Left renal cortex interstitium (tissue), 4 donors: Measurements from ENCODE around the gene BCL6B. TPM values are rescaled to one million over a fixed set of nuclear protein-coding genes. Genes with fewer than 3 reads are reported as not detected.

Experiments used
- DNase-seq, 4 donors: peaks; one replicate each; pipeline ENCODE4 v3.0.0-alpha.2; 2013; ENCODE audit warnings: low read depth in 4 of 4, low spot score in 2 of 4, missing footprints in 1 of 4
- polyA plus RNA-seq, 4 donors: library from polyadenylated mRNA; unstranded; fragments of 120-200 nt; gene quantifications; one replicate each; pipeline ENCODE4 v1.2.1, GENCODE V29; 2013; ENCODE audit not compliant: insufficient read length in 4 of 4

The BCL6B gene
- polyA plus RNA-seq, 4 donors: 21.3 to 27.0 (median 24.7) TPM

DNA sequence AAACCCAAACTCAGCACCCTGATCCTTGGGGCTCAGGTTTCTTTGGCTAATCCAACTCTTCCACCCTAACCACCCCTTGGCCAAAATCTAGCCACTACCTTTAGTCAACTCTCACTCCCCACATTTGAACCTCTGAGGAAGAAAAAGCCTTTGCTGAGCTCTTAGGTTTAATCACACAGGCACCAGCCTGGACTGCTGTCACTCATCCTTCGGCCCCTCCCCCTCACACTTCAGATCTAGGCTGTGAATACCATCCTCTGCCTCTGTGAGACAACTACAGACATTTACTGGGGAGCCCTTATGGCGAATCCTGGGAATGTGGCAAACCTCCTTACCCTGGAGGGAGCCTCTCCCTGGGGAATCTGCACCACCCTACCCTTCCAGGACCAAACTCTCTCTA lies 15.7 kb upstream of the BCL6B start:
- DNase-seq: no peak

DNA sequence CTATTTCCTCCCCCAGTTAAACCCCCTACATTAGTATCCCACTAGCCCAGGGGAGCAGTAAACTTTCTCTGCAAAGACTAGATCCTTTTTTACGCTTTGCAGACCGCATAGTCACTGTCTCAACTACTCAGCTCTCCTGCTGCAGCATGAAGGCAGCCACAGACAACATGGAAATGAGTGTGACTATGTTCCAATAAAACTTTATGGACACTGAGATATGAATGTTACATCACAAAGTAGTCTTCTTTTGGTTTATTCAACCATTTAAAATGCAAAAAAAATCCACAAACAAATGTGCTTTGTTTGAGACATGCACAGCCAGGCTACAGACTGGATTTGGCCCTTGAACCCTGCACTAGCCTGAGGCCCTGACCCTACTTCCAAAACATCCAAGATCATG lies 12.3 kb upstream of the BCL6B start:
- no peak for DNase-seq

DNA sequence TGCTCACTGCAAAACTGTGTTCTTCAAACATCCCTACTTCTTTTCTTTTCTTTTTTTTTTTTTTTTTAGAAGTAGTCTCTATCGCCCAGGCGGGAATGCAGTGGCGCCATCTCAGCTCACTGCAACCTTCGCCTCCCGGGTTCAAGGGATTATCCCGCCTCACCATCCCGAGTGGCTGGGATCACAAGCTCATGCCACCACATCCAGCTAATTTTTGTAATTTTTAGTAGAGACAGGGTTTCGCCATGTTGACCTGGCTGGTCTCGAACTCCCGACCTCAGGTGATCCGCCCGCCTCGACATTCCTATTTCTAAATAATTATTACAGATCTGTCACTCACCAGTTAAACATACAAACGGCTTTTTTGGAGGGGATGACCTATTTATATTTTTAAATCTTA lies 11.4 kb upstream of the BCL6B start:
- no peak for DNase-seq

DNA sequence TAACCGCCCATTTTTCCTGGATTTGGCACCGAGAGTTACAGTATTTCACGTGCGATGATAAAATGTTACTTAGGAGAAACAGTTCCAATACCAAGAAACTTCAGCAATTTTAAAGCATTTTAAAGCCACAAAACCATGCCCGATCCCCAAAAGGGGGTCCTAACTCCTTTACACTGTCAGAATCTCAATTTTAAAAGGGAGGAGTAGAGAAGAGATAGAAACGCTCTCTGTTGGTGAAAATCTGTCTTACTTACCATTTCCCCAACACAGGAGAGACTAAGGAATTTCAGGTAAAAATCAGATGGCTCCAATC lies 11.0 kb upstream of the BCL6B start:
- DNase-seq: no peak

DNA sequence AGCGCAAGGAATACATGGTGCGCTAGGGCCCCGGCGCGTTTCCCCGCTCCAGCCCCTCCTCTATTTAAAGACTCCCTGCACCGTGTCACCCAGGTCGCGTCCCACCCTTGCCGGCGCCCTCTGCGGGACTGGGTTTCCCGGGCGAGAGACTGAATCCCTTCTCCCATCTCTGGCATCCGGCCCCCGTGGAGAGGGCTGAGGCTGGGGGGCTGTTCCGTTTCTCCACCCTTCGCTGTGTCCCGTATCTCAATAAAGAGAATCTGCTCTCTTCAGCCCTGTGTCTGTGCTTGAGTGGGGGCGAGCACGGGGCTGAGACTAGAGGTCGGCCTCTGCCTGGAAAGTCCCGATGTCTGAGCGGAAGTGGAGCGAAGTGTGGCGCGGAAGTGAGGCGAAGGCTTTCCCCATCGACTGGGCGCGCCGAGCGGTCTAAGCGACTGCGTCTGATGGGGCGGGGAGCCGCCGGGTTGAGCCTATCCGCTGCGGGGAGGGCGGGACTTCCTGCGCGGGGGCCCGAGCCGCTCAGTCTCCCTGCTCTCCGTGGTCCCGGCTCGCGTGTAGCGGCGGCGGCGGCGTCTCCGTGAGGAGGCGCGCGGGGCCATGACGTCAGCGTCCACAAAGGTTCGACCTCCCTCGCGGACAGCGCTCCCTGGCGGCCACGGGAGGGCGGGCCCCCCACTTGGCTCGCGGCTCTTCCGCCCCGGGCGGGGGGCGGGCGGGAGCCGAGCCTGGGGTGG lies 8.4 kb upstream of the BCL6B start:
- peak in 3 of 4 donors; percentile 84 to 88 (median 85) for DNase-seq

DNA sequence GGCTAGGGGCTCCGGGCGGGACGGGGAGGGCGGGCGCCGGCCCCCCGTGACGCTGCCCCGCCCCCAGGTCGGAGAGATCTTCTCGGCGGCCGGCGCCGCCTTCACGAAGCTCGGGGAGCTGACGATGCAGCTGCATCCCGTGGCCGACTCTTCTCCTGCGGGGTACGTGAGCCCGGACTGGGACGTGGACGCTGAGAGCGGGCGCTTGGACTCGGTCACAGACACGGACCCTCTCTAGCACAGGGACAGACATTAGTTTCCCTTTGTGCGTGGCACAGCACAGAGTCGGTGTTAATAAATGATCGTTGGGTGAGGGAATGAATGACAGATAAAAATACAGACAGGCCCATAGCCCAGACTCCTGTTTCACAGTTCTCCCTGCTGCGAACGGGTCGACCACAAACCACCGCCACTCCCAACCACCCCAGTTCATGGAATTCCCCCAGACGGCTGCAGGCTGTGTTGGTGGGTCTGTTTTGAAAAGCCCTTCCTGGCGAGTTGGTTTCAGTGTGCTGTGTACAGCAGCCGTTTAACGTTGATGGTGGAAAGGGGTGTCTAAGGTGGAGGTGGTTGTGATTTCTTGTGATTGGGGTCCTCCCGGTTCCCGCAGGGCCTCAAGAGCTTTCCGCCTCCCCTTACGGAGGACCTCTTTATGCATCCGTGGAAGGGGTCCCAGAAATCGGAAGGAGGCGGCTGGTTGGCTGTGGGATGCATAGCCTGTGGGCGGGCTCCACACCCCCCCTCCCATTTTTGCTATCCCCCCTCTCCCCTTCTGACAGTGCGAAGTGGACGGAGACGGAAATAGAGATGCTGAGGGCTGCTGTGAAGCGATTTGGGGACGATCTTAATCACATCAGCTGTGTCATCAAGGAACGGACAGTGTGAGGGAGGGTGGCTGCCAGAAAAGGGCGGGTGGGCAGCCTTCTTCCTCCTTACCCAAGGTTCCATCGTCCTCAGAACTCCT lies 7.6 kb upstream of the BCL6B start:
- DNase-seq: no peak

DNA sequence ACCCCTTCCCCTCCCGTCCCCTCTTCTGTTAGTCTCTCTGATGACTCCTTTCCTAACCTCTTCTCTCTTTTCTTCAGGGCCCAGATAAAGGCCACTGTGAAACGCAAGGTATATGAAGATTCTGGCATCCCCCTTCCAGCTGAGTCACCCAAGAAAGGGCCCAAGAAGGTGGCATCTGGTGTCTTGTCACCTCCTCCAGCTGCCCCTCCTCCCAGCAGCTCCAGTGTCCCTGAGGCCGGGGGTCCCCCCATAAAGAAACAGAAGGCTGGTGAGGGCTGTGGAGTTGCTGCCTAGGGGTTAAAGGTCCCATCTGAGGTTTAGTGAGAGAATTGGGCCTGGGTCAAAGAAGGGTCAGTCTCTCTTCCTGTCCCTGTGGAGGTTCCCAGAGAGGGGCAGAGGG lies 6.4 kb upstream of the BCL6B start:
- no peak for DNase-seq

DNA sequence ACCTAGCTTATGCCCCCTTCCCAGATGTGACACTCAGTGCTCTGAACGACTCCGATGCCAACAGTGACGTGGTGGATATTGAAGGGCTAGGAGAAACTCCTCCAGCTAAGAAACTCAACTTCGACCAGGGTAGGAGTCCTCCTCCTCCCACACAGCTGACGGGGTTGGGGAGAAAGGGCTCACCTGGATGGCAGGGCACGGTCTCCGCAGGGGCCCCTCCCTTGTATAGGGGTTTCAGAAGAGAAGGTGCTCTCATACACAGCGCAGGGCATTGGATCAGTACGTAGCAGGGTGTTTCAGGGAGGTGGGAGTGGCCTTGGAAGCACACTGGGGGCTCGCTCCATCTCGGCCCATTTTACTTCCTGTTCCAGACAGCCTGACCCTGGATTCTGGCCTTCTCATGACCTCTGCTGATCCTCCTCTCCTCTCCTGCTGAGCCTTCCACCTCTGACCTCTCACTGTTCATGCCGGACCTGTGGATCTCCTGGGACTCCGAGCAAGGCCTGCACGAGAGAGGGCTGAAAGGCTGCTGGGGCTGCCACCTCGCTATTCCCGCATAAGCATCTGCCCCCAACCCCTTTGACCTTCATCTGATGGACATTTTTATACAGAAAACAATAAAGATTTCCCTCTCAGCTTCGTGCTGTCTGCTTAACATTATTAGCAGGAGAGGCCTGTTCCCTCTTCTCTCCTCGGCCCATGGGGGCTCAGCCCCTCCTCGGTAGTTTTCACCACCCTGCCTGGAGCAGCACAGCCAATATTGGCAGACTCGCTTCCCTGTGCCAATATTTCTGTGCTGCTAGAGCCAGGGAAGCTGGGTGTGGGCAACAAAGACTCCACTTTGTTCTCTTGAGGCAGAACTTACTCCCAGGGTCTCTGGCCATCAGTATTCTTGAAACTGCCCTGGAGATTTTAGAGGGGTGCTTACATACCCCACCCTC lies 5.7 kb upstream of the BCL6B start:
- DNase-seq: no peak

DNA sequence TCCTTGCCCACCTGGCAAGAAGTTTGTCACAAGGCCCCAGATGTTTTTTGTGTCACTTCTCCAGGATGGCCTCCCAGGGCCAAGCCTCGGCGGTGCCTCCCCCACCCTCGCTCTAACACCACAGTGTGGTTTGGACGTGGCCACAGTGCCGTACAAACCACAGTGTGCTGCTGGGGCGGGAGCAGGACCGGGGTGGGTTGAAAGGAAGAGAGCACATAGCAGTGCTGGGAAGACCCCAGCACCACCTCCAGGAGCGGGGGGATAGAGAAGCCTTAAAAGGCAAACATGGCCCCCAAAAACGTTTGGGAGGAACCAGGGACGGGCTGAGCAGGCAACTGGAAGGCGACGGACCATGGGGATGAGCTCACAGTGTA lies 5.0 kb upstream of the BCL6B start:
- DNase-seq: no peak

DNA sequence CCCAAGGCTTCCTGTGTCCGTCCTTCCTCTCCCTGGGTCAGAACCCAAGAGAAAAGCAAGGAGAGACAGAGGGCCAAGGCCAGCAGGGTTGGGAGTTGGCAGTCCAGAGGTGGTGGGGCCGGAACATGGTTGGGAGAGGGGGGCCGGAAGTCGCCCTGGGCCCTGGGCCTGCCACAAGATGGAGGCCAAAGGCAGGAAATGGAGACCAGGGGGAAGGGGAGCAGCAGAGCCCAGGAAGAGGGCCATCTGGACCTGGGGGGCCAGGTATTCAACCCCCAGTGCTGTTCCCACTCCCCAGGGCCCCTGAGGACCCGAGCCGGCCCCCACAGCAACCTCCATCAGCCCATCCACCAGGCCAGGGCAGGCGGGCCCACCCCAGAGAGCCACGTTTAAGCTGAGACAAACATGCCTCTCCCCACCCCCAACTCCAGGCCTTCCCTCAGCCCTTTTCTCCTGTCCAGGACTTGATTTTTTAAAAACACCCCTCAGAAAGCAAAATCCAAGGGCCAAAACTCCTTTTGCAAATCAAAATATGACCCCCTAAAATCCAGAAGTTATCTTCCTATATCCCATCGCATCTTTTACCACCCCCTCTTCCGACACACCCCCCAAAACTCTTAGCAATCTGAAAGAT lies 4.4 kb upstream of the BCL6B start:
- DNase-seq: no peak

DNA sequence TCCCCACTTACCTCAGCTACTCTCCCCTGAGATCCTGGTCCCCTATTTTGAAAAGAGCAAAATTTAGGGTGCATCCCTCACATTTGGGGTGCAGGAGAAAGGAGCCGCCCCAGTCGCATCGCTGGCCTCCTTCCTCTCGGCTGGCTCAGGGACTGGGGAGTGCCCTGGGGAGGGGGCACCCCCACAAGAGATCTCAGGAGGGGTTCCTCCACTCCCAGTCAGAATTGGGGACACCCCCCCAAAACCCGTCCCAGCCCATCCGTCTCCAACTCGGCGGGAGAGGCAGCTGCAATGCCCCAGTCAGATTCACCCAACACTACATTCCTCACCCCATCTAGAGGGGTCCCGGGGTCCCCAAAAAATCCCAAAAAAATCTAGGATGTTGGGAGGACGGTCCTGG lies 3.5 kb upstream of the BCL6B start:
- DNase-seq: no peak

DNA sequence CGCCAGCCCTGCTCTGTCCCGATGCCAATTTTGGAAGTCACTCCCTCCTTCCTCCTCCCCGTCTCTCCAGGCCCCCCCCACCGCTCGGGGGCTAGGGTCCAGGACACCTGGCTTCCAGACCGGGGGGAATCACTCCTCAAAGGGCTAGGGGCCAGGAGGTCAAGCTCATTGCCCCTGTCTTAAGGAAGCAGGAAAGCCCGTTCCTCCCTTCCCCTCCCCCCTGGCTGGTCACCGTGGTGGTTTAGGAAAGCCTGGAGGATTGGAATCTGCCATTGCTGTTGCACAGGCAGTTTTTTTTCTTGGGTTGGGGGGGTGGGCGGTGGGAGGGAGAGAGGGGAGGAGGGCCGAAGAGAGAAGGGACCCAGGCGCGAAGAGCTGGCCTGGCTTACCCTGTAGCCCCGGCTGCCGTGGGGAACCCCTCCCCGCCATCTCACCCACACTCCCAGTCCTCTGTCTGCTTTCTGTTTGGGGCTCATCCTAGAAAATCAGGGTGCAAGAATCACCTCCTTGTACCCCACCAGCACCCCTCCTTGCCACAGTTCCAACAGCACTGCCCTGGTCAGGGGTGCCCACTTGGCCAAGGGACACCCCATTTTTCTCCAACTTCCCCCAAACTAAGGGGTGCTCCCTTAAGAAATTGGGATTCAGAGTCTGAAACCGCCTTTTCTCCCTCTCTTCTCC lies 2.9 kb upstream of the BCL6B start:
- DNase-seq: no peak

DNA sequence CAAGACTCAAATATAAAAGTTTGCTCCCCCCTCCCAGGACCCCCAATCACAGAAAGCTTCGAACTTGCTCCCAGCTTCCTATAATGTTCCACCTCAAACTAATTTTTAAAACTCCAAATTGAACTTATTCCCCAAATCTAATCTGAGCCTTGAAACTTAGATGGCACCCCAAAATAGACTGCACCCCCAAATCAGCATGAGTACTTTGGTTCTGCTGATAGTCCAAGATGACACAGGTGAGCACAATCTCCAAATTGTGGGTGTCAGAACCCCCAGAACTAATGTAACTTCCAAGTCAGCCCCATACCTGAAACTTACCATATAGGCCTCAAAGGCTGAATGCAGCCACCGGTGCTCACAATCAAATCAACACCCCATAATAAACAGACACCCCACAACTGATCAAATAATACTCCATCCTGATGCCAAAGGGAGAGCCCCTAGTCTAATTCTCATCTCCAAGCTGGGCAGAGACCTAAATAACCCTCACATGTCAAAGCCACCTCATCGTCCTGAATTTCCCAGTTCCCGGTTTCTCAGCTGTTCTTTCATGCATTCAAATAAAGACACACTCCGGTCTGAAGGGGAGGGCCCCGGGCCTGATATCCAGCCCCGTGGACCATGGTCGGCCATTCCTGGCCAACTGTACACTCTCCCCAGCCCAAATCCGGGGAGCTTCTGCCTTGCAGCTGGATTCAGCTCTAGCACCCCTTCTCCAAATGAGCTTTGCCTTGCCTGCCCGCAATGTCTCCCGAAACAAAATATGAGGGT lies 1.8 kb upstream of the BCL6B start:
- no peak for DNase-seq

DNA sequence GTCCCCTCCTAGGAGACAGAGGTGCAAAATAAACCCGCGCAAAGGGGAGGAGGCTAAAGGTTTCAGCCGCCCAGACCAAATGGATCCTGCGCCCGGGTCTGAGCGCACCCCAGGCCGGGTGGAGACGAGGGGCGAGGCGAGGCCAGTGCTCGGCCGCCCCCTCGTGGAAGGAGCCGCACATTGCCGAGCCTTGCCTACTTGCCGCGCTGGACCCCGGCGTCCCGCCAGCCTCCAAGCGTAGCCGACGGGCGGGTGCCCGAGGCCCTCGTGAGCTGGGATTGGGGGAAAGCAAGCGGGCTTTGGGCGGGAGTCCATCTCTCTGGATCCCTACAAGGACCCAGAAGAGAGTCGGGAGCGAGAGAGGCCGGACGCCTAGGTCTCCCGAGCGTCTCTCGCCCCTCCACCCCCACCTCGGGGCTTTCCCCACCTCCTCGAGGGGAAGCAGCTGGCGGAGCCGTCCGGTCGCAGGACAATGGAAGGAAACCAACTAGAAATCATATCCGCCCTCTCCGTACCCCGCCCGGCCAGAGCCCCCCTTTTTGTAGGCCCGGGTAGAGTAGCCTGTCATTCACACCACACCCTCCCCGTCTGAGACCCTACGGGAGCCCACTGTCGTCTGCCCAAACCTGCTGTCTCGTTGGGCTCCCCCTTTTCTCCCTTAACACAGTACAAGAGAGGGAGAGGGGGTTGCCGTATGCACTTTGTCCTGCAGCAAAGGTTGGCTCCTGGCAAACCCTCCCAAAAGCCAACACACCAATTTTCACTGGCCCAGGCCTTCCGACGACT lies 664 bp upstream of the BCL6B start:
- no peak for DNase-seq

DNA sequence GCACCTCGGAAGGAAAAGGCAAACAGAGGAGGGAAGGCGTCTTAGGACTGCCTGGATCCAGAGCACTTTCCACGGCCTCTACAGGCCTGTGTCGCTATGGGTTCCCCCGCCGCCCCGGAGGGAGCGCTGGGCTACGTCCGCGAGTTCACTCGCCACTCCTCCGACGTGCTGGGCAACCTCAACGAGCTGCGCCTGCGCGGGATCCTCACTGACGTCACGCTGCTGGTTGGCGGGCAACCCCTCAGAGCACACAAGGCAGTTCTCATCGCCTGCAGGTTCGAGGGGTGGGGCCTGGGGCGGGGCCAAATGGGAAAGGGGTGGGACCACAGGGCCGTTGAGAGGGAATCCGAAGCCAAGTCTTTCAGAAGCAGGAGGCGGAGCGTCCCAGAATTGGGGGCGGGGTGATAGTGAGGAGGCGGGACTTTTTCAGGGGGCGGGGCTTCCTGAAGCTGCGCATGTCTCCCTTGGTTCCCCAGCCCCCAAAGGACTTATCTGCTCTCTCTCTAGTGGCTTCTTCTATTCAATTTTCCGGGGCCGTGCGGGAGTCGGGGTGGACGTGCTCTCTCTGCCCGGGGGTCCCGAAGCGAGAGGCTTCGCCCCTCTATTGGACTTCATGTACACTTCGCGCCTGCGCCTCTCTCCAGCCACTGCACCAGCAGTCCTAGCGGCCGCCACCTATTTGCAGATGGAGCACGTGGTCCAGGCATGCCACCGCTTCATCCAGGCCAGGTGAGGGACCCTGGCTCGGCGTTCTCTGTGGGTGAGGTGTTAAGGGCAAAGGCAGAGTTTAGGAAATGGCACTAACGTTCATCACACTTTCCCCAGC lies 939 bp downstream of the BCL6B start:
- DNase-seq: peak in 1 of 4 donors; percentile 60

DNA sequence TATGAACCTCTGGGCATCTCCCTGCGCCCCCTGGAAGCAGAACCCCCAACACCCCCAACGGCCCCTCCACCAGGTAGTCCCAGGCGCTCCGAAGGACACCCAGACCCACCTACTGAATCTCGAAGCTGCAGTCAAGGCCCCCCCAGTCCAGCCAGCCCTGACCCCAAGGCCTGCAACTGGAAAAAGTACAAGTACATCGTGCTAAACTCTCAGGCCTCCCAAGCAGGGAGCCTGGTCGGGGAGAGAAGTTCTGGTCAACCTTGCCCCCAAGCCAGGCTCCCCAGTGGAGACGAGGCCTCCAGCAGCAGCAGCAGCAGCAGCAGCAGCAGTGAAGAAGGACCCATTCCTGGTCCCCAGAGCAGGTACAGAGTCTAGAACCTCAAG lies 1.5 kb downstream of the BCL6B start:
- no peak for DNase-seq

DNA sequence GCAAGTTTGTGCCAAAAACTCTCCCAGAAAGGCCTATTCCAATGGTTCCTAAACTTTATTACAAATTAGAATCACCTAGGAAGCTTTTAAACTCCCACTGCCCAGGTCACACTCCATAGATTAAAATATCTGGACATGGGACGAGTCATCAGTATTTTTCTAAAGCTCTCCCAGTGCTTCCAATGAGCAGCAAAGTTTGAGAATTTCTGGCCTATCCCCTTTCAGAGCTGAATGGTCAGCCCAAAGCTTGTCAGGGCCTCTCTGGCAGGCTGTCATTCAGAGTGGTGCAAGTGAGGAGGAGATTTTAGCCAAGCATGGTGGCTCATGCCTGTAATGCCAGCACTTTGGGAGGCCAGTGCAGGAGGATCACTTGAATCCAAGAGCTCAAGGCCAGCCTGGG lies 2.4 kb downstream of the BCL6B start:
- no peak for DNase-seq
